ENCODE data around the gene SMOC1. TPM values are rescaled to one million over a fixed set of nuclear protein-coding genes. Genes with fewer than 3 reads are reported as not detected.

The SMOC1 gene
- total RNA-seq, 2 donors from 2014 or later = 14.1 to 18.6 TPM

- H3K4me1 ChIP-seq = no peaks in the 10 kb centered on the region
- no peaks in the 10 kb centered on the region for H3K9me3 ChIP-seq
- TF ChIP-seq CTCF (IDR thresholded peaks at IDR 0.05) = no peak
- no peaks in the 10 kb centered on the region for H3K27me3 ChIP-seq
- no peak overlapping the region for H3K4me3 ChIP-seq
- H3K27ac ChIP-seq = no peak overlapping the region
- DNase-seq (ENCODE audit: low spot score) = peak; percentile 72
- no peaks in the 10 kb centered on the region for H3K36me3 ChIP-seq
These were observed 113.3 kb downstream of the SMOC1 start for GRCh38 chr14:69992564-69992963.

GRCh38 chr14:69993326-69993725, 114.1 kb downstream of the SMOC1 start:
- TF ChIP-seq CTCF (IDR thresholded peaks at IDR 0.05) = no peak
- Histone ChIP-seq H3K27ac (no peak overlapping the region), H3K27me3 (no peaks in the 10 kb centered on the region), H3K36me3 (no peaks in the 10 kb centered on the region), H3K9me3 (no peaks in the 10 kb centered on the region), H3K4me3 (no peak overlapping the region), H3K4me1 (no peaks in the 10 kb centered on the region)
- no peak for DNase-seq (ENCODE audit: low spot score)

- DNase-seq (ENCODE audit: low spot score) = no peak
- Histone ChIP-seq H3K27ac (no peak overlapping the region), H3K27me3 (no peaks in the 10 kb centered on the region), H3K4me1 (no peaks in the 10 kb centered on the region), H3K4me3 (no peak overlapping the region), H3K36me3 (no peaks in the 10 kb centered on the region), H3K9me3 (no peaks in the 10 kb centered on the region)
- TF ChIP-seq CTCF (IDR thresholded peaks at IDR 0.05) = no peak
These were observed 114.8 kb downstream of the SMOC1 start for GRCh38 chr14:69994002-69994401.

GRCh38 chr14:69996216-69996615, 117.0 kb downstream of the SMOC1 start:
- Histone ChIP-seq H3K27me3 (no peaks in the 10 kb centered on the region), H3K27ac (no peak overlapping the region), H3K4me1 (no peaks in the 10 kb centered on the region), H3K36me3 (no peaks in the 10 kb centered on the region), H3K4me3 (no peak overlapping the region), H3K9me3 (no peaks in the 10 kb centered on the region)
- TF ChIP-seq CTCF (IDR thresholded peaks at IDR 0.05) = no peak
- DNase-seq (ENCODE audit: low spot score) = no peak

- Histone ChIP-seq H3K4me1 (no peaks in the 10 kb centered on the region), H3K36me3 (no peaks in the 10 kb centered on the region), H3K4me3 (no peak overlapping the region), H3K9me3 (no peaks in the 10 kb centered on the region), H3K27me3 (no peaks in the 10 kb centered on the region), H3K27ac (no peak overlapping the region)
- peak; percentile 77 for DNase-seq (ENCODE audit: low spot score)
- no peak for TF ChIP-seq CTCF (IDR thresholded peaks at IDR 0.05)
These were observed 118.6 kb downstream of the SMOC1 start for GRCh38 chr14:69997849-69998248.

GRCh38 chr14:69999261-69999674, 120.1 kb downstream of the SMOC1 start:
- Histone ChIP-seq H3K27ac (no peak overlapping the region), H3K9me3 (no peaks in the 10 kb centered on the region), H3K4me3 (no peak overlapping the region), H3K36me3 (no peaks in the 10 kb centered on the region), H3K4me1 (no peaks in the 10 kb centered on the region), H3K27me3 (no peaks in the 10 kb centered on the region)
- no peak for TF ChIP-seq CTCF (IDR thresholded peaks at IDR 0.05)
- no peak for DNase-seq (ENCODE audit: low spot score)
